Hair follicular keratinocyte (primary cell): Measurements from ENCODE around the gene AGTR1. TPM values are rescaled to one million over a fixed set of nuclear protein-coding genes. Genes with fewer than 3 reads are reported as not detected.

Source experiments
- total RNA-seq: library from RNA; depleted of rRNA; stranded (reverse); fragments of >200 nt; gene quantifications from 2 replicates; pipeline ENCODE4 v1.2.3, GENCODE V29; 2015

Gene AGTR1
- 0.95 TPM in 1 of 2 replicates, not detected in the other for total RNA-seq

DNA sequence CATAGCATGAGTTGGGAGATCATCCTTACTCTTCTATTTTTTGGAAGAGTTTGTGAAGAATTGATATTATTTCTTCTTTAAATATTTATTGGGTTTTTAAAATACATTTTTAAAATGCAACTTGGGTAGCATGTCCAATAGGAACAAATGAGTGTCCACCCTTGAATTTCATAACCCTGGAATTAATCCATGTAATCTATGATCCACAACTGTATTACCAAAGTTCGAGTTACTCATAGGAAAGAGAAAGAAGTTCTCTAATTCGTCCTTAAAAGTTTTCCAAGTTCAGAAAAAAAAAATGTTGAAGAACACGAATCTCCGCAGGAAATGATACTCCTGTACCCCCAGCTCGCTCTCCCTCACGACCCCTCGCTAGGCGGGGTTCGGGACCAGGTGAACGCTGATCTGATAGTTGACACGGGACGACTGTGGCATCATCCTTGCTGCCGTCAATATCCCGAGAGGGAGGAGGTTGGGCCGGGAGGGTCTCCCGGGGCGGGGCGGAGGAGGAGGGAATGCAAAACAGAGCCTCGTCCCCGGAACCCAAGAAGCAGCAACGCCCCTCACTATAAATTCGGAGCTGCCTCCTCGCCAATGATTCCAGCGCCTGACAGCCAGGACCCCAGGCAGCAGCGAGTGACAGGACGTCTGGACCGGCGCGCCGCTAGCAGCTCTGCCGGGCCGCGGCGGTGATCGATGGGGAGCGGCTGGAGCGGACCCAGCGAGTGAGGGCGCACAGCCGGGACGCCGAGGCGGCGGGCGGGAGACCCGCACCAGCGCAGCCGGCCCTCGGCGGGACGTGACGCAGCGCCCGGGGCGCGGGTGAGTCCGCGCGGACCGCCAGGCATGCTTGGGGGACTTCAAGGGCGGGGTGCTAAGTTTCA, at the start of gene AGTR1:
Gene AGTR1, plus strand, starts transcription at position 598 of the 884 bp plus-strand sequence. CDS start 43,133 bp downstream, outside the sequence.

Other genes starting within 250 kb of the AGTR1 start
- gene CPB1, start 129.9 kb downstream of the AGTR1 start, total RNA-seq: not detected in 2 replicates
- gene CPA3, start 167.4 kb downstream of the AGTR1 start, total RNA-seq: not detected in 2 replicates